Psoas muscle (tissue), 8 donors: ENCODE data around the gene IL18. TPM values are rescaled to one million over a fixed set of nuclear protein-coding genes. Genes with fewer than 3 reads are reported as not detected.
A peak's percentile ranks its signal among the peaks of the same experiment; 100 is the strongest.

ENCODE experiments used
- ATAC-seq, 4 donors: fragments of 200-7000 bp; cut with Tn5 transposase; one replicate each; pipeline ENCODE4 v1.9.1; 2020; ENCODE audit warnings: moderate library complexity in 3 of 4, mild to moderate bottlenecking in 2 of 4
- DNase-seq, 2 donors: peaks; one replicate each; pipeline ENCODE4 v3.0.0-alpha.2; 2020
- H3K27ac ChIP-seq: fragments of 200-600 bp; one replicate; pipeline ENCODE4 v1.8.0; 2022
- H3K27me3 ChIP-seq, 3 donors: fragments of 200-600 bp in 1 of 3; one replicate each; pipeline versions ENCODE4 v1.6.1 to v1.8.0; 2013 to 2022; ENCODE audit warnings: low read length in 2 of 3, mild to moderate bottlenecking in 2 of 3, moderate library complexity in 1 of 3; ENCODE audit not compliant: insufficient read depth in 3 of 3
- H3K36me3 ChIP-seq, 2 donors: fragments of 200-600 bp in 1 of 2; one replicate each; pipeline versions ENCODE4 v1.6.1 to v1.8.0; 2013 to 2022; ENCODE audit warnings: low read depth in 1 of 2, mild to moderate bottlenecking in 1 of 2, moderate library complexity in 1 of 2; ENCODE audit not compliant: insufficient read depth in 1 of 2
- H3K4me1 ChIP-seq: fragments of 200-600 bp; one replicate; pipeline ENCODE4 v1.8.0; 2022
- H3K4me3 ChIP-seq: fragments of 200-600 bp; one replicate; pipeline ENCODE4 v1.8.0; 2022; ENCODE audit warnings: mild to moderate bottlenecking
- H3K9me3 ChIP-seq: fragments of 200-600 bp; one replicate; pipeline ENCODE4 v1.8.0; 2022
- CTCF ChIP-seq: fragments of 200-600 bp; IDR thresholded peaks from one replicate; pipeline ENCODE4 v1.8.0; 2022; ENCODE audit warnings: antibody characterized with exemption
- WGBS, 3 donors: extraction: QIAGEN DNeasy Blood & Tissue Kit; methylation state at CpG; one replicate each; pipeline versions ENCODE4 v1.1.6 to v1.1.7; 2013; 5-methylcytosine and 5-hydroxymethylcytosine counted together
- intact Hi-C, 2 donors: fragments of 100-400 bp; cut with DNase I; formaldehyde crosslinking; loops; one replicate each; pipeline versions ENCODE4 v1.11.0 to v1.14.2; 2022
- long read RNA-seq, 2 donors: library from polyadenylated mRNA; unstranded; transcript quantifications; one replicate each; pipeline ENCODE4 v2.0.0, GENCODE V29; 2021
- polyA plus RNA-seq, 3 donors: library from polyadenylated mRNA; stranded (reverse); fragments of 200-250 nt; gene quantifications; one replicate each; pipeline ENCODE4 v1.2.3, GENCODE V29; 2013
- total RNA-seq, 4 donors: library from RNA; stranded (reverse); fragmentation: NEBNext Ultra II Directional in 2 of 4; extraction: Animal tissue kit (Norgen Biotek cat#: 25700) in 2 of 4; gene quantifications; one replicate each; pipeline versions ENCODE4 v1.2.1 to v1.2.4, GENCODE V29; 2021 to 2023
- donor health status: healthy with polysubstance abuse.
- donor health status: DM: no; HTN: no; CAD: no; lungs with moderate emphysema.
- donor health status: Bipolar disorder and iron deficiency.
- donor health status: healthy.
- donor health status: DM: yes; HTN: yes; CAD: no.
- donor health status: DM: no; HTN: no; CAD: no.
- donor health status: DM: no; HTN: no; CAD: no.
- donor health status: DM: yes; HTN: yes; CAD: no.

IL18 gene
- total RNA-seq (10 to 100 TPM in 2 of 4 donors, 1 to 10 TPM in 2; 3.0 to 66.4 (median 10.4) TPM), polyA plus RNA-seq (10 to 100 TPM in 1 of 3 donors, 1 to 10 TPM in 1, under 1 TPM in 1; 0.86 to 13.0 (median 1.2) TPM)
- long read RNA-seq, donor 1, partial matches to known transcripts = 1 of 11 reads
- long read RNA-seq, donor 1, other reads (novel, unspliced or antisense) = 8 of 11 reads
- long read RNA-seq, donor 2, partial matches to known transcripts = 0 of 3 reads
- long read RNA-seq, donor 2, other reads (novel, unspliced or antisense) = 3 of 3 reads

GRCh38 chr11:112163875-112164685 lies at the start of gene IL18:
Gene IL18, minus strand, starts transcription at chr11:112164094. Its CDS starts 9,041 bp downstream, at chr11:112155053.
- TF ChIP-seq CTCF = no peak
- WGBS, 3 donors = 34 to 51% (median 38%) methylated on average over 12 of the region's 12 CpGs

GRCh38 chr11:112212710-112213109 lies 48.8 kb upstream of the IL18 start:
- no peak overlapping the region for H3K27ac ChIP-seq
- no peak for DNase-seq
- intact Hi-C loops = loop anchor here in 1 of 2 donors (10.0 kb wide), 1 partner anchor 342 kb away; no protein-coding TSS in a partner anchor
- H3K4me3 ChIP-seq = no peak overlapping the region
- H3K36me3 ChIP-seq = peaks cover 0 to 40% of the 10 kb centered on the region in 2 donors
- no peaks in the 10 kb centered on the region for H3K4me1 ChIP-seq
- ATAC-seq = no peak
- no peak for TF ChIP-seq CTCF
- H3K27me3 ChIP-seq = no peaks in the 10 kb centered on the region
- no peaks in the 10 kb centered on the region for H3K9me3 ChIP-seq

More at GRCh38 chr11:112163875-112164685, at the start of gene IL18:
- peak within 1 kb of the TSS; percentile 69 for H3K4me3 ChIP-seq
- H3K4me1 ChIP-seq = peaks cover 27% of the 10 kb centered on the region
- H3K27me3 ChIP-seq = no peaks in the 10 kb centered on the region
- peak; percentile 81 to 93 (median 90) for ATAC-seq
- peak within 1 kb of the TSS; percentile 82 for H3K27ac ChIP-seq
- no peaks in the 10 kb centered on the region for H3K9me3 ChIP-seq
- intact Hi-C loops = loop anchor here in 1 of 2 donors (5.0 kb wide), 1 partner anchor 42 kb away; no protein-coding TSS in a partner anchor
- DNase-seq = peak; percentile 47 to 79
- H3K36me3 ChIP-seq = peaks cover 0 to under 1% of the 10 kb centered on the region in 2 donors

- DNase-seq (no peak), ATAC-seq (no peak)
- 96 to 97% (median 97%) methylated on average over 3 of the region's 3 CpGs for WGBS, 3 donors
- H3K4me3 ChIP-seq = no peak overlapping the region
- intact Hi-C loops = loop anchor here in 1 of 2 donors (10.0 kb wide), 1 partner anchor 343 kb away; no protein-coding TSS in a partner anchor
- H3K27ac ChIP-seq = no peak overlapping the region
- TF ChIP-seq CTCF = no peak
- H3K4me1 ChIP-seq = no peaks in the 10 kb centered on the region
- H3K27me3 ChIP-seq = no peaks in the 10 kb centered on the region
- H3K9me3 ChIP-seq = no peaks in the 10 kb centered on the region
- H3K36me3 ChIP-seq = peaks cover 0 to 39% of the 10 kb centered on the region in 2 donors
Observed at GRCh38 chr11:112212290-112212689, 48.4 kb upstream of the IL18 start.

- no peak for DNase-seq
- no peak overlapping the region for H3K27ac ChIP-seq
- no peak for TF ChIP-seq CTCF
- 49 to 55% (median 52%) methylated on average over 2 of the region's 2 CpGs for WGBS, 3 donors
- no peak for ATAC-seq
- no peaks in the 10 kb centered on the region for H3K9me3 ChIP-seq
- intact Hi-C loops = loop anchor here in 1 of 2 donors (10.0 kb wide), 1 partner anchor 343 kb away; no protein-coding TSS in a partner anchor
- H3K27me3 ChIP-seq = no peaks in the 10 kb centered on the region
- H3K4me3 ChIP-seq = no peak overlapping the region
- no peaks in the 10 kb centered on the region for H3K4me1 ChIP-seq
- peaks cover 0 to 33% of the 10 kb centered on the region in 2 donors for H3K36me3 ChIP-seq
Observed at GRCh38 chr11:112211536-112211935, 47.6 kb upstream of the IL18 start.
